IPS DF 19.7 (cell line): ENCODE measurements around the gene SLC25A51.
"Not testable (repeated sequence)": the region's sequence is repeated elsewhere in the genome, so short reads cannot be mapped to it uniquely, and the experiment has no call there.

Source experiments
- DNase-seq: peaks from one replicate; pipeline ENCODE4 v3.0.0-alpha.2; 2013; ENCODE audit warnings: low read depth, low spot score

The SLC25A51 gene

GRCh38 chr9:37919956-37920335 lies 16.0 kb upstream of the SLC25A51 start:
- DNase-seq: no peak

DNA sequence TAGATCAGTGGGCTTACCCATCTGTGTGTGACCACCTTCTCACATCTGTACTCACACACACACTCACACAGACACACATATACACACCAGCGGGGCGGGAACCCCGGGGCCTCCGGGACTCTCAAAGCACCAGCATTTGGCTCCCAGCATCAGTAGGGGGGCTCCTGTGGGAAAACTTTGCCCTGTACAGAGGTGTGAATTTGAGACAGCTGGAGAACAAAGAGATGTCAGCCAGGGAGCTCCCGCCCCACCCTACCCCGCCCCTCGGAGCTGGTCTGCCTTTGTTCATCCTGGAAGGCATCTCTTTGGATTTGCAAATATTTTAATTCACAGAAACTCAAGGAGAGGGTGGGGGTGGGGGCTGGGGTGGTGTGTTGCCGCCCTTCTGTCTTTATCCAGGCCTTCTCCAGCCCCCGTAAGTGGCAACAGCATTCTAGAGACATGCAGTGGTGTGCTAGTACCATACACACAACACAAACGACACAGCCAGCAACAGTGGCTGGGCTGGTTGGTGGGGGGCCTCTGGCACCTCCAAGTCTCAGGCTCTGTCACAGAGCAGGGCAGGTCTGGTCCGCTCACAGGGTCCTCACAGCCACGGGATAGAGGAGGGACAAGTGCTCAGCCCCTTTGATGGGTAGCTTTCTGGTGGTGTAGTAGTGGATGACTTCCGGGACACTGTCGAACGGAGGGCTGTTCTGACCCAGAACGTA lies 15.5 kb upstream of the SLC25A51 start:
- DNase-seq: no peak

- DNase-seq: no peak
These were observed 14.8 kb upstream of the SLC25A51 start for GRCh38 chr9:37918665-37919170.

- DNase-seq: no peak
These were observed 14.1 kb upstream of the SLC25A51 start for GRCh38 chr9:37917801-37918664.

- no peak for DNase-seq
These were observed 13.4 kb upstream of the SLC25A51 start for GRCh38 chr9:37917313-37917731.

- DNase-seq: no peak
These were observed 12.8 kb upstream of the SLC25A51 start for GRCh38 chr9:37916471-37917312.

DNA sequence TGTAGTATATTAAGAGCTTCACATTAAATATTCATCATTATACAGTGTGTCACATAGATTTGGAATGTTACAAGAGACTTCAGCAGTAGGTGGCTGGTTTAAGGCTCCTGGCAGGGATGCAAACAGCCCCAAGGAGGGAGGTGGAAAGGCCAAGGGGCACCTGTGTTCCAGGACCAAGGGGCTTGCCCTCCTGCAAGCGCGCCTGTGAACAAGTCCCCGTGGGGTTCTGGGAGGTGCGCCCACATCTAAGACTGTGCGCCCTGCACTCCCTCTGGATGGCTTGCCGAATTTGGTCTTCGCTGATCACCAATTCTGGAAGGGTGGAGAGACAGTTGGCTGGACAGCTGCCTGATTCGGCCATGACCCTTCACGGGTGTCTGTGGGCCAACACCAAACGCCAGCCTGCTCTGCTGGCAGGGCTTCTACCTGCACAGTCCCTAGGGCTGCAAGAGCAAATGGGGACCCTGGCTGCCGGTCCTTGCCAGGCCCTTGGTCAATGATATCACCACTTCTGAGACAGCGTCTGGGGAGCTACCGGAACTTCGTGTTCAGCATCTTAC lies 12.1 kb upstream of the SLC25A51 start:
- DNase-seq: no peak

GRCh38 chr9:37914701-37915358 lies 10.9 kb upstream of the SLC25A51 start:
- DNase-seq: no peak

GRCh38 chr9:37914154-37914551 lies 10.2 kb upstream of the SLC25A51 start:
- no peak for DNase-seq

DNA sequence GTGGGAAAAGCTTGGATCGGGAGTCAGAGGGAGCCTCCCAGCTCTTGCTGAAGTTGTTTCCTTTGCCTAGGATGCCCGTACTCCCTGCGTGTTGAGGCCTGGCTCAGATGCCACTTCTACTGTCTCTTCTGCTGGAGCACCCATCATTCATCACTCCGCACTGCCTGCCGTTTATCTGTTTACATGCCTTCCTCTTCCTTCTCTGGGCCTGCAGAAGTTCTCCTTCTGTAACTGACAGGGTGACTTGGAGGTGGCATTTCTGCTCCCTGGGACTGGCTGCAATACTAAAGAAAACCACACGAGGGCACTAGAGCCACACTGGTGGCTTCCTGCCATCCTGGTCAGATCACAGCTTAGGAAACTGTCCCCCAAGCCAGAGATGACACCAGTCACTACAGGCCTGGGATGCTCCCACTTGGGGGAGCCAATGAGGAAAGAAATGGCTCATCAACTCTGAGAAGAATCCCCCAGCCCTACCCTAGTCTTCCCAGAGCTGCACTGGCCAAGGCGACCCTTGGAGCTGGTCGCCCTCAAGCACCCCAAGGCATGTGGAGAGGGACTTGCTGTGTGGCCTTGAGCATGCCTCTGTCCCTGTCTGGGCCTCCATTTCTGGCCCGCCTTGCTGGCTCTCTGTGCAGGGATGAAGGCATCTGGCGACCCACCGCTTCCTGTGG lies 9.7 kb upstream of the SLC25A51 start:
- DNase-seq: peak; percentile 80

DNA sequence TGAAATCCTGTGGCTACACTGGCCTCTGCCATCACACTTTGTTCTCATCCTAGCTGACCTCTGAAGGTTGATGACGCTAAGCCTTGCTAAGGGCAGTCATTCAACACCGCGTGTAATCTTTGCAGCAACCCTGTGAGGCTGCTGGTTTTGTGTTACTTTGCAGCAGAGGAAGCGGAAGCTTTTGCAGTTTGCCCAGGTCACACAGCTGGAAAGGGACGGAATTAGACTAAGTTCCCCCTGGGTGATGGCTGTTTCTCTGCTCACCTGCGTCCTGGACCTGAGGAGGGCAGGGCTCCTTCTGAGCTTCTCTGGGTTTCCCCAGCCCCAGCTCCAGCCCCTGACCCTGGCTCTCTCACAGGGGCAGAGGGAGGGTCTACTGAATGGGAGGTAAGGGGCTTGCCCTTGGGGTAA lies 7.3 kb upstream of the SLC25A51 start:
- no peak for DNase-seq

DNA sequence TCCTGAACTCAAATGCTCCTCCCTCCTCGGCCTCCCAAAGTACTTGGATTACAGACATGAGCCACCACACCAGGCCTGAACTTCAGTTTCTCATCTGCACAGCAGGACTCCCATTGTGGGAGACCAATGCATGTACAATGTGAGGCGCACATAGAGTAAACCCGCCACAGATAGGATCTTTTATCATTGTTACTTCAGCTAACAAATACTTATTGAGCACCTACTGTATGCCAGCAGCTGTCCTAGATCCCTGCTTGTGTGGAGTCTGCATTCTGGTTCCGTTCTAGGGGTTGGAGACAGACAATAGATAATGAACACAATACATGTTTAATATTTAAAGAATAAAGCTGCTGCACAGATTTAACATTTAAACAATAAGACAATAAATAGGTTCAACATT lies 6.3 kb upstream of the SLC25A51 start:
- no peak for DNase-seq

DNA sequence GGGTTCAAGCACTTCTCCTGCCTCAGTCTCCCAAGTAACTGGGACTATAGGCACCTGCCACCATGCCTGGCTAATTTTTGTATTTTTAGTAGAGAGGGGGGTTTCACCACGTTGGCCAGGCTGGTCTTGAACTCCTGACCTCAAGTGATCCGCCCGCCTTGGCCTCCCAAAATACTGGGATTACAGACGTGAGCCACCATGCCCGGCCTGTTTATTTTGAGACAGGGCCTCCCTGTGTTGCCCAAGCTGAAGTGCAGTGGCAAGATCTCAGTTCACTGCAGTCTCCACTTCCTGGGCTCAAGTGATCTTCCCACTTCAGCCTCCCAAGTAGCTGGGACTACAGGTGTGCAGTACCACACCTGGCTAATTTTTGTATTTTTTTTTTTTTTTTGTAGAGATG lies 5.9 kb upstream of the SLC25A51 start:
- DNase-seq: not testable (repeated sequence)

- no peak for DNase-seq
These were observed 5.4 kb upstream of the SLC25A51 start for GRCh38 chr9:37909326-37909725.

- no peak for DNase-seq
These were observed 4.8 kb upstream of the SLC25A51 start for GRCh38 chr9:37908698-37909186.

DNA sequence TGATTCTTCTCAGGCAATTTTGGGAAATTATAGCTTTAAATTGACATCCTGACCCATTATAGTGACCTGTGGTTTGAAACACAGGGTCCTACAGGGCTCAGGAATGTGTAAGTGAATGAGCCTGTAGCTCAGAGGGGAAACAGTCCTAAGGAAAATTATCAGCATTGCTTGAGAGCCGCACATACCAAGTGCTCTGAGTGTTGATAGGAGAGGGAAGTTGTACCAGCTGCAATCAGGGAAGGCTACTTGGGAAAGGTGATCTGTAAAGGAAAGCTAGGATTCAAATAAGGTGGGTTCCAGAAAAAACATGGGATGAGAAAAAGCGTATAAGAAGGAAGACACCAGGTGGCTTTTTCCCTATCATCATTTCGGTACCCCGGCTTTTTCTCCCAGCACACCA lies 4.4 kb upstream of the SLC25A51 start:
- DNase-seq: no peak

DNA sequence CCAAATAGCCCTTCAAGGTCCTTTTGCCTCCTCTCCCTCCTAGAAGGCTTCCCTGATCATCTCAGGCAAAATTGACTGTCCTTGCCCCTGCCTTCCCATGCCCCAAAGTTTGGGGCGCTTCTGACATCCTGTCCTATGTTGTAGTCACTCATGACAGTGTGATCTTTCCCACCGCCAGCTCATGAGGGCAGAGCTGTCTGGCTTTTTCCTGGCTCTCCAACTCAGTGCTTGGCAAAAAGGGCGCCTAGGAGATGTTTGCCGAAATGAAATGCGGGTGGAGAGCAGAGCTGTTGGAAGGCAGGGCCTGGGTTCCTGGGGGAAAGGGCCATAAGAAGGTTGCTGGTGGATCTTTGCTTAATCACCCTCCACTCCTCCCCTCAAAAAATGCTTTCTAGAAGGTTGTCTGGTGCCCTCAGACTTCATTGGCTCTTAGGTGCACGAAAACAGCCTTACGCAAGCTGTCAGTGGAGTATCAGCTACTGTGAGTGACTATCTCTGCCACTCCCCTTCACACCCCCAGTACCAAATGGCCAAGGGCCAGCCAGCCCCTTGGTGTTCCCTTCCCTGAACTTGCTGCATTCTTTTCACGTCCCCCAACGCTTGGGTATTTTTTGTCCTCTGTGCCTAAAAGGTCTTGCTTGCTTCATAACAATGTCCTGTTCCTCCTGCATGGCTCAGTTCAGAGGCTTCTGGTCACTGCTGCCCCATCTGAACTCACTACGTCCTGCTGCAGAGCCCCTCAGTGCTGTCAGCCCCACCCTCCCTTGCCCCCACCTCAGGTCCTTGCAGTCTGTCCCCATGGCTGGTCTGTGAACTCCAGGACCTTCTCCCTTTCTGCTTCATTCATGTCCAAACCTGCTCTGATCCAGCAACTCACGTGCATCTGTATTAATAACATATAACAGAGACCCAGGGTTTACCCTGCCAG lies 2.6 kb upstream of the SLC25A51 start:
- no peak for DNase-seq

DNA sequence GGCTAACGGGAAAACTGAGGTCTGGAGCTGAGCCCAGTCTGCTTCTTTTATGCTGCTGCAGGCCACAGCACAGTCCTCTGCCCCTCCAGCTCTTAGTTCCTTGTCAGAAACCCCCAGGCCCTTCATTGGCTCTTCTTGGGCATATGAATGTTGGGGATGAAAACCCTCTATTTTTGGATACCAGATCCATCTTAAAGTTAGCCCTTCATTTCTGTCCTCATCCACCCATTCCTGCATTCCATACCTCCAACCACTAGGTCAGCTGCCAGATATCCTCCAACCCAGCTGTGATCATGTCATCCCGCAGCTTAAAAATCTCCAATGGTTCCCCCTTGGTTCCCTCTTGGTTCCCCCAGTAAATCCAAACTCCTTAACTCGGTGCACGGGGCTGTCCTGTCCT lies 1.8 kb upstream of the SLC25A51 start:
- DNase-seq: no peak

DNA sequence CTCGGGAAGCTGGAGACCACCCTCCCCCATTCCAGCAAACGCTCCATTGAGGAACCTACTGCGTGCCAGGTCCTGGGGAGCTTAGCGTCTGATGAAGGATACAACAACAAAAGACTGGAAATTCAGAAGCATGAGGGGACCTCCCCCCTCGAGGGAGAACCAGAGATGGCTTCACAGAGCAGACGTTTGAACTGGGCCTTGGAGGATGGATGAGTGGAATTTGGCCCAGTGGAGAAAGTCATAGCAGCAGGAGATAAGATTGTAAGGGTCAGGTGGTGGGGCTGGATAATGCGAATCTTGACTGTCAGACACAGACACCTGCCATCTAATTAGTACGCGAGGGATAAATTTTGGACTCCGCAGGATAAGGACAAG lies 1.2 kb upstream of the SLC25A51 start:
- DNase-seq: no peak
